BLaER1 (cell line): ENCODE measurements around the gene TMEM132E.

Source experiments
- H3K27ac ChIP-seq: shearing (Covaris generic); formaldehyde crosslinking; 2 replicates; pipeline ENCODE4 v1.8.1; 2022
- H3K27me3 ChIP-seq: shearing (Covaris generic); formaldehyde crosslinking; 2 replicates; pipeline ENCODE4 v1.8.1; 2022
- H3K36me3 ChIP-seq: shearing (Covaris generic); formaldehyde crosslinking; 2 replicates; pipeline ENCODE4 v1.8.1; 2022
- H3K4me1 ChIP-seq: shearing (Covaris generic); formaldehyde crosslinking; 2 replicates; pipeline ENCODE4 v1.8.1; 2022
- H3K4me2 ChIP-seq: shearing (Covaris generic); formaldehyde crosslinking; 2 replicates; pipeline ENCODE4 v1.8.1; 2022
- H3K4me3 ChIP-seq: shearing (Covaris generic); formaldehyde crosslinking; 2 replicates; pipeline ENCODE4 v1.8.1; 2022
- H3K9ac ChIP-seq: shearing (Covaris generic); formaldehyde crosslinking; 2 replicates; pipeline ENCODE4 v1.8.1; 2022
- H3K9me3 ChIP-seq: shearing (Covaris generic); formaldehyde crosslinking; 2 replicates; pipeline ENCODE4 v1.8.1; 2022
- H4K20me1 ChIP-seq: shearing (Covaris generic); formaldehyde crosslinking; 2 replicates; pipeline ENCODE4 v1.8.1; 2022
- Cebpa-rat ChIP-seq: shearing (Covaris generic); IDR thresholded peaks from 2 replicates; pipeline ENCODE4 v1.8.1; 2022

TMEM132E gene

DNA sequence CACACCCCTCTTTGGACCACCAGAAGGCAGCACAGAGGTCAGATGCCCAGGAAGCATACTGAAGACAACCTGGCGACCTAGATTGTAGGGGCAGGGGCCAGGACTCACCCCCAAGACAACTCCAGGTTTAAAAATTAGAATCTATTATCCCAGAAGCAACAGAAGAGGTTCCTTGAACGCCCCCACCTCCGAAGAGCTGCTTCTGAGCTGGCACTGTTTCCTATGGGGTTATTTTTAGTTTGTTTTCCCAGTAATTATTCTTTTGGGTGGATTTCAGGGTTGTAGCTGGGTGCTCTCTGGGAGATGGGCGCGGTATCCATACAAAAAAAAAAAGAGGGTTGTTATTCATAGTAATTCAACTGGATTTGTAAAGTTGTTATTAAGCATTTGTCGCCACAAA is 10.4 kb upstream of the TMEM132E start:
- Histone ChIP-seq H3K9ac (no peak overlapping the region), H3K4me3 (no peak overlapping the region), H3K4me1 (no peaks in the 10 kb centered on the region), H3K9me3 (no peaks in the 10 kb centered on the region), H3K27ac (no peak overlapping the region), H3K27me3 (no peaks in the 10 kb centered on the region; the same call in 1 of the 2 replicates), H4K20me1 (no peaks in the 10 kb centered on the region), H3K4me2 (no peak overlapping the region), H3K36me3 (no peaks in the 10 kb centered on the region)
- TF ChIP-seq Cebpa-rat, result no peak

DNA sequence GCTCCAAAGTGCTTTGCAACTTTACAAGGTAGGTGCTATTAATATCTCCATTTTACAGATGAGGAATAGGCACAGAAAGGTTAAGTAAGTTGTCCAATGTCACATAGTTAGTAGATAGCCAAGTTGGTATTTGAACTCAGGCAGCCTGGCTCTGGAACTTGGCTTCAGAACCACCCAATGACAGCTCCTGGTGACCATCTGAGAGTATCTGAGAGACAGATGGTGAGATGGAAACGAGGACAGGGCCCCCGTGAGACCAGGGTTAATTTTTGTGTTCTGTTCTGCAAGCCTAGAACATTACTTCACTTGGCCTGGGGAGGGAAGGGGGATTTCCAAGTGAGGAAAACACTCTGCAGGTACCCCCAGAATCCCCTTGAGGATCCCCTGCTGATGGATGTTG is 9.8 kb upstream of the TMEM132E start:
- Histone ChIP-seq H3K4me2 (no peak overlapping the region), H3K36me3 (no peaks in the 10 kb centered on the region), H3K9me3 (no peaks in the 10 kb centered on the region), H3K9ac (no peak overlapping the region), H3K4me3 (no peak overlapping the region), H4K20me1 (no peaks in the 10 kb centered on the region), H3K27ac (no peak overlapping the region), H3K27me3 (no peaks in the 10 kb centered on the region; the same call in 1 of the 2 replicates), H3K4me1 (no peaks in the 10 kb centered on the region)
- no peak for TF ChIP-seq Cebpa-rat

DNA sequence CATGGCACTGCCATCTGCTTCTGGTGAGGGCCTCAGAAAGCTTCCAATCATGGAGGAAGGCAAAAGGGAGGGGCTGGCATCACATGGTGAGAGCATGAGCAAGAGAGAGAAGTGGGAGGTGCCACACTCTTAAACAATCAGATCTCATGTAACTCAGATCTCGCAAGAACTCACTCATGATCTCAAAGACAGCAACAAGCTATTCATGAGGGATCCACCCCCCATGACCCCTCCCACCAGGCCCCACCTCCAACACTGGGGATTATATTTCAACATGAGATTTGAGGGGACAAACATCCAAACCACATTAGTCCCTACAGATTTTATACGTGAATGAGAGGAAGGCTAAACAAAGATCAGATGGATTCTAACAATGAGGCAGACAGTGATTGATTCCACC is 8.9 kb upstream of the TMEM132E start:
- H4K20me1 ChIP-seq, result no peaks in the 10 kb centered on the region
- H3K36me3 ChIP-seq, result no peaks in the 10 kb centered on the region
- no peaks in the 10 kb centered on the region; the same call in 1 of the 2 replicates for H3K27me3 ChIP-seq
- H3K4me1 ChIP-seq, result no peaks in the 10 kb centered on the region
- H3K9ac ChIP-seq, result no peak overlapping the region
- H3K9me3 ChIP-seq, result no peaks in the 10 kb centered on the region
- no peak for TF ChIP-seq Cebpa-rat
- H3K4me3 ChIP-seq, result no peak overlapping the region
- H3K4me2 ChIP-seq, result no peak overlapping the region
- H3K27ac ChIP-seq, result no peak overlapping the region

DNA sequence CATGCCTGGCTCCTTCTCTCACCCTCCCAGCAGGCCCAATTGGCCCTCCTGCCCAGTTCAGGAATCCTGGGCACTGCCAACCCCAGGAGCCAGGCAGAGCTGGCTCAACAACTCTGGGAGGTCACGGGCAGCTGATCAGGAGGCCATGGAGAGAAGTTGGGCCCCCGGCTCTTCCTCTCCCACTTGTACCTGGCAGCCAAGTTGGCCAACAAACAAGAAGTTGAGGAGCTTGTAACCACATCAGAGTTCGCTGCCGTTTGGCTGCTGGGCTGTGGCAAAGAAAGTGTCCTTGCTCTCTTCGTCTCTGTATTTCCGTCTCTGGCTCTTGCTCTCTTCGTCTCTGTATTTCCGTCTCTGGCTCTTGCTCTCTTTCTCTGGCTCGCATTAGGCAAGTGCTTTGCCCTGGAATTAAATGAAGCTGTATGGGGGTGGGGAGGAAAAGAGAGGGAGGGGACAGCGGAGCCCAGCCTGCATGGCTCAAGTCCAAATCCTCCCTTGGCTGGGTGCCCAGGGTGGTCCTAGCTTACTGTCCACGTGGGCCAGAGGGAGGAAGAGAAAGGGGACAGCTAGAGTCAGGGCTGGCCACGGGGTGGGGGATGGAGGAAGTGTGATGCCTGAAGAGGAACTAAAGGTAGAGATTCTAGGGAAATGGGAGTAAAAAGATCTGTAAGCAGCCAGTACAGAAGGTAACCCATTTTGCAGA is 7.8 kb upstream of the TMEM132E start:
- no peaks in the 10 kb centered on the region for H3K4me1 ChIP-seq
- H3K27ac ChIP-seq, result no peak overlapping the region
- no peak overlapping the region for H3K4me3 ChIP-seq
- H3K27me3 ChIP-seq, result peaks cover 7% of the 10 kb centered on the region
- H4K20me1 ChIP-seq, result no peaks in the 10 kb centered on the region
- H3K9me3 ChIP-seq, result no peaks in the 10 kb centered on the region
- no peaks in the 10 kb centered on the region for H3K36me3 ChIP-seq
- no peak overlapping the region for H3K9ac ChIP-seq
- no peak for TF ChIP-seq Cebpa-rat
- H3K4me2 ChIP-seq, result peak overlapping the region; percentile 26; the same call in 1 of the 2 replicates

DNA sequence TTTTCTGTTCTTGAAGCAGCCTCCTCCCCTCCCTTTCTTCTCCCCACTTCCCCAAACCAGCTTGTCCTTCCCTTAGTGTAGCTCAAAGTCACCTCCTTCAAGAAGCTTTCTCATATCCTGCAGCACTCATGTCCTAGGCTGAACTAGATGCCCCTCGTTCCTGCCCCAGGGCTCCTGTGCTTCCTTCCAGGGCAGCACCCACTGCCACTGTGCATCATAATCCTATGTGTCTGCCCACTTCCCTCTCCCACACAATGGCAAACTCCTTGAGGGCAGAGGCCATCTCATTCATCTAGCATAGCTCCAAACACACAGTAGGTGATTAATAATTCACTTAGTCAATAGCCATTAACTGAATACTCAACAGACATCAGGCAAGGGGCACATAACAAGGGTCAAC is 6.9 kb upstream of the TMEM132E start:
- Histone ChIP-seq H3K9me3 (no peaks in the 10 kb centered on the region), H3K4me1 (no peaks in the 10 kb centered on the region), H3K36me3 (no peaks in the 10 kb centered on the region), H3K27ac (no peak overlapping the region), H3K9ac (no peak overlapping the region), H3K27me3 (peaks cover 16% of the 10 kb centered on the region), H3K4me3 (no peak overlapping the region), H3K4me2 (no peak overlapping the region), H4K20me1 (peaks cover 5% of the 10 kb centered on the region; the same call in 1 of the 2 replicates)
- no peak for TF ChIP-seq Cebpa-rat

DNA sequence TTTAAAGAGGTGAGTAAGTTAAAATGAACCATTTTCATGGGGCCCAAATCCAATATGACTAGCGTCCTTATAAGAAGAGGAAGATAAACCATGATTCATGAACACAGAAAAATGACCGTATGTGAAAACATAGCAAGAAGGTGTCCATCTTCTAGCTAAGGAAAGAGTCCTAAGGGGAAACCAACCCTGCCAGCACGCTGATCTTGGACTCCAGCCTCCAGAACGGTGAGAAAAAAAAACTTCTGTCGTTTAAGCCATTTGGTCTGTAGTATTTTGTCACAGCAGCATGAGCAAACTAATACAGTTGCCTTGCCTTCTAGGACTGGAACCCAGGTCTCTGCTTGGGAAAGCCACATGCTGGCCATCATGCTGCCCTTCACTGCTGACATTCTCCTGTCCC is 4.2 kb upstream of the TMEM132E start:
- H3K27me3 ChIP-seq, result peaks cover 43% of the 10 kb centered on the region
- H3K4me1 ChIP-seq, result peaks cover 15% of the 10 kb centered on the region
- no peak overlapping the region for H3K9ac ChIP-seq
- no peaks in the 10 kb centered on the region for H3K9me3 ChIP-seq
- peaks cover 32% of the 10 kb centered on the region for H4K20me1 ChIP-seq
- no peaks in the 10 kb centered on the region for H3K36me3 ChIP-seq
- H3K27ac ChIP-seq, result no peak overlapping the region
- no peak for TF ChIP-seq Cebpa-rat
- no peak overlapping the region for H3K4me3 ChIP-seq
- no peak overlapping the region for H3K4me2 ChIP-seq

DNA sequence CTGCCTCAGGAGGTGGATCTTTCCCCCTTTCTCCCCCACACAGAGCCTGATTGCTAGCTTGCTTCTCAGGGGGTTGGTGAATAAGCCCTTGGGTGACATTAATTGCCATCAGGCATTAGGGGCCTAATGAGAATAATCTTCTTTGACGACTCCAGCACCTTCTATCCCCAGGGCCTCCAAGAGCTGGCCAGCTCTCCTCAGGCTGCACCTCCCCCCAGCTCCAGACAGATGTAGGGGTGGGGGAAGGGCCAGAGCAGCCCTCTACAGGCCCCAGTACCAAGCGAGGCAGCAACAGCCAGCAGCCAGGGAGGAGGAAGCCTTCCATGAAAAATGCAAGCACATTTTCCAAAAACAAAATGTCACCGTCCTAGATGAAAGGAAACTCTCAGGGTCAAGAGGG is 1.4 kb upstream of the TMEM132E start:
- Histone ChIP-seq H3K4me2 (no peak overlapping the region), H3K9ac (no peak overlapping the region), H3K4me3 (no peak overlapping the region), H3K27me3 (peaks cover 72% of the 10 kb centered on the region), H3K4me1 (peaks cover 23% of the 10 kb centered on the region), H3K27ac (no peak overlapping the region), H3K36me3 (no peaks in the 10 kb centered on the region), H3K9me3 (no peaks in the 10 kb centered on the region), H4K20me1 (peaks cover 61% of the 10 kb centered on the region)
- no peak for TF ChIP-seq Cebpa-rat

DNA sequence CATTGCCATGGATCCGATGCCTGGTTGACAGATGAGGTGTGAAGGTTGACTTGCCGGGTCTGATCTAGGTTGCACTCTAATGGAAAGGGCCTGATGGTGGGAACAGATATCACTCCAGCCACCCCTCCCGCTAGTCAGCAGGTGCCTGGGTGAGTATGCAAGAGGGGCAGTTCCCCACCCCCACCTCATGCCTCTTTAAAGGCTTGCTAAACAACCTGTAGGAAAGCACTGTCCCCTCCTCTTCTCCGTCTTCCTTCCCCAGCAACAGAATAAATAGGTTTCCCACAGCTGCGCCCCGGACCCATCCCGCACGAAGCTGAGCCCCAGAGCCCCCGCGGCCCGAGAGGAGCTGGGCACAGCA is 746 bp upstream of the TMEM132E start:
- Histone ChIP-seq H3K36me3 (no peaks in the 10 kb centered on the region), H3K4me2 (peak overlapping the region; percentile 97), H4K20me1 (peaks cover 67% of the 10 kb centered on the region), H3K9me3 (no peaks in the 10 kb centered on the region), H3K4me1 (peaks cover 23% of the 10 kb centered on the region), H3K9ac (no peak overlapping the region), H3K27me3 (peaks cover 78% of the 10 kb centered on the region), H3K27ac (no peak overlapping the region), H3K4me3 (peak overlapping the region; percentile 68)
- TF ChIP-seq Cebpa-rat, result no peak

DNA sequence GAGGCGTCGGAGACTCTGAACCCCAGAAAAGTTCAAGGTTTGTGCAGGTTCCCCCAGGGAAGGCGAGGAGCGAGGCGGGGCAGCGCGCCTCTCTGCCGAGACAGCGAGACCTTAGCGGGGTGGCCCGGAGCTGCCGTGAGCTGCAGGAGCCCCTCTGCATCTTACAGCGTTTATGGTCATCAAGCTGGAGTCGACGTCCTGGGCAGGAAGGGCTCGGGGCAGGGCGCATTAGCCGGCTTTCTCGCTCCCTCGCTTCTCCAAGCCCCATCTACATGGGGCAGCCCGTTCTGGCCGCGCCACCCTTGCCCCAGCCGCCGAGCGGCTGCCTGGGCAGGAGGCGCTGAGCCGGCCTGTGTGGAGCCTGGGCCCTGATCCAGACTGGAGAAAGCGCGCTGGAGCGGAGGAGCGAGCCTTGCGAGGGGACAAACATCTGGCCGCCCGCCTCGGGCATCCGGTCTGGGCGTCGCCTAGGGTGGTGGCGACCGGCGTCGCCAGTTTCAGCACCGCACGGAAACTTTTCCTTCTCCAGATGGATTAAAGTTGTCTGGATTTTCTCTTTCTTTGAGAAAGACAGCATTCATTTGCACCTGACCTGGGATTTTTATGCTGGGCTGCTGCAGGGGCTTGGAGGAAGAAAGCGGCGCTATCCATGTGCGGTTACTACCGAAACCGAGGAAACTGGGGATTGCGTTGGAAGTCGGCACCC is 750 bp downstream of the TMEM132E start:
- Histone ChIP-seq H3K27ac (no peak overlapping the region), H3K4me3 (peak overlapping the region; percentile 68), H3K9me3 (no peaks in the 10 kb centered on the region), H3K27me3 (peaks cover 93% of the 10 kb centered on the region), H3K36me3 (no peaks in the 10 kb centered on the region), H4K20me1 (peaks cover 74% of the 10 kb centered on the region), H3K4me2 (peak overlapping the region; percentile 97), H3K9ac (0 out of 2 replicates have a peak overlapping the region, but pooled peaks have one; percentile 38), H3K4me1 (peaks cover 23% of the 10 kb centered on the region)
- TF ChIP-seq Cebpa-rat, result no peak

DNA sequence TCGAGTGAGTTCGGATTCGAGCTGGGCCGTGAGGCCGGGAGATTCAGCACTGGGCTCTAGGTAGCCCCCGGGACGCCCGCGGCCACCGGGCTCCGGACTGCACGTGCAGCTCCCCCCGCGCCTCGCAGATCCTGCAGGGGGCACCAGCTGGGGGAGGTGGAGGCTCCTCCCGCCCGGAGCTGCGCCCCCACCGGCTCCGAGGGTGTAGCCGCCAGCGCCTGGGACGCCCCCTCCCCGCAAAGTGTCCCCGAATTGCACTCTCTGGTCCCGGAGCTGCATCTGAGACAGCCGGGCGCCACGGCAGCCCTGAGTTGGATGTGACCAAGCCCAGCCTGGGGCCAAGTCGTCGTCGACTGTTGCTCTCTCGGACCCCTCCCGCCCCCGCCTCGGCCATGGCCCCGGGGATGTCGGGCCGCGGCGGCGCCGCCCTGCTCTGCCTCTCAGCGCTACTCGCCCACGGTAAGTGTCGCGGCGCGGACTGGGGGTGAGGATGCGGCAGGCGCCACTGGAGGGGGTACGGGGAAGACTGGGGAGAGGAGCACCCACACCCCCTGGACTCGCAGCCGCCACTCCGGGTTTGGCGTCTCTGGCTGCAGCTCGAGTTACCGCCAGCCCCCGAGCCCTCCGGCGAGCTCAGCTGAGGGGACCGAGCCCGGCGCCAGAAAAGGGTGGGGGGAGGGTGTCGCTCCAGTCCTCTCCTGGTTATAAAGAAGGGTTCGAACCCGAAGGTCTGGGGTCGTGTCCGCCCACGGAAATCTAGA is 1.5 kb downstream of the TMEM132E start:
- peak overlapping the region; percentile 97 for H3K4me2 ChIP-seq
- no peak overlapping the region for H3K9ac ChIP-seq
- H3K27me3 ChIP-seq, result peaks cover 98% of the 10 kb centered on the region
- peak overlapping the region; percentile 68 for H3K4me3 ChIP-seq
- H3K27ac ChIP-seq, result no peak overlapping the region
- peaks cover 77% of the 10 kb centered on the region for H4K20me1 ChIP-seq
- H3K4me1 ChIP-seq, result peaks cover 23% of the 10 kb centered on the region
- H3K9me3 ChIP-seq, result no peaks in the 10 kb centered on the region
- H3K36me3 ChIP-seq, result no peaks in the 10 kb centered on the region
- TF ChIP-seq Cebpa-rat, result no peak
